Breast epithelium (tissue), 4 donors: ENCODE data around the gene FYN. TPM values are rescaled to one million over a fixed set of nuclear protein-coding genes. Genes with fewer than 3 reads are reported as not detected.

Source experiments
- DNase-seq, 2 donors: peaks; one replicate each; pipeline ENCODE4 v3.0.0-alpha.2; 2019; ENCODE audit warnings: low spot score in 2 of 2
- H3K27ac ChIP-seq, 2 donors: fragments of 200-600 bp; sonication (generic) in 1 of 2; one replicate each; pipeline ENCODE4 v1.5.1; 2016 to 2019; ENCODE audit warnings: mild to moderate bottlenecking in 1 of 2
- H3K27me3 ChIP-seq, 2 donors: fragments of 200-600 bp; sonication (generic) in 1 of 2; one replicate each; pipeline versions ENCODE4 v1.5.1 to v1.6.0; 2017 to 2019; ENCODE audit warnings: control low read depth in 1 of 2, mild to moderate bottlenecking in 1 of 2
- H3K36me3 ChIP-seq: fragments of 200-600 bp; one replicate; pipeline ENCODE4 v1.5.1; 2019
- H3K4me1 ChIP-seq, 2 donors: fragments of 200-600 bp; sonication (generic); one replicate each; pipeline ENCODE4 v1.5.1; 2016 to 2019; ENCODE audit warnings: control low read depth in 1 of 2
- H3K4me3 ChIP-seq, 3 donors: fragments of 200-600 bp; sonication (generic); 1 replicate in 2 of 3; 2 replicates in 1 of 3; pipeline ENCODE4 v1.5.1; 2016 to 2019; ENCODE audit warnings: mild to moderate bottlenecking in 3 of 3, moderate library complexity in 2 of 3
- H3K9me3 ChIP-seq, 2 donors: fragments of 200-600 bp; sonication (generic) in 1 of 2; one replicate each; pipeline ENCODE4 v1.5.1; 2016 to 2019; ENCODE audit warnings: control low read depth in 1 of 2
- POLR2A ChIP-seq: fragments of 450-650 bp; IDR thresholded peaks from one replicate; pipeline ENCODE4 v1.6.1; 2016; ENCODE audit warnings: antibody characterized with exemption, mild to moderate bottlenecking, moderate library complexity
- POLR2AphosphoS5 ChIP-seq, 3 donors: sonication (generic); formaldehyde crosslinking; IDR thresholded peaks; one replicate each; pipeline ENCODE4 v1.6.1; 2017; ENCODE audit warnings: antibody characterized with exemption in 3 of 3
- intact Hi-C: fragments of 100-400 bp; cut with DNase I; formaldehyde crosslinking; loops from one replicate; pipeline ENCODE4 v1.15.1; 2023; ENCODE audit warnings: low total_unique reads
- total RNA-seq, 3 donors: library from RNA; depleted of rRNA; stranded (reverse); fragments of >200 nt; gene quantifications; one replicate each; pipeline ENCODE4 v1.1.0, GENCODE V29; 2016
- TF ChIP-seq, protein P1 (sequence below), 3 donors: fragments of 450-650 bp; IDR thresholded peaks; one replicate each; pipeline ENCODE4 v1.5.1; 2016 to 2017; ENCODE audit warnings: antibody characterized with exemption in 3 of 3, mild to moderate bottlenecking in 3 of 3, moderate library complexity in 3 of 3

FYN gene
- total RNA-seq, 3 donors from 2014 or later: 44.8 to 209 (median 111) TPM

DNA sequence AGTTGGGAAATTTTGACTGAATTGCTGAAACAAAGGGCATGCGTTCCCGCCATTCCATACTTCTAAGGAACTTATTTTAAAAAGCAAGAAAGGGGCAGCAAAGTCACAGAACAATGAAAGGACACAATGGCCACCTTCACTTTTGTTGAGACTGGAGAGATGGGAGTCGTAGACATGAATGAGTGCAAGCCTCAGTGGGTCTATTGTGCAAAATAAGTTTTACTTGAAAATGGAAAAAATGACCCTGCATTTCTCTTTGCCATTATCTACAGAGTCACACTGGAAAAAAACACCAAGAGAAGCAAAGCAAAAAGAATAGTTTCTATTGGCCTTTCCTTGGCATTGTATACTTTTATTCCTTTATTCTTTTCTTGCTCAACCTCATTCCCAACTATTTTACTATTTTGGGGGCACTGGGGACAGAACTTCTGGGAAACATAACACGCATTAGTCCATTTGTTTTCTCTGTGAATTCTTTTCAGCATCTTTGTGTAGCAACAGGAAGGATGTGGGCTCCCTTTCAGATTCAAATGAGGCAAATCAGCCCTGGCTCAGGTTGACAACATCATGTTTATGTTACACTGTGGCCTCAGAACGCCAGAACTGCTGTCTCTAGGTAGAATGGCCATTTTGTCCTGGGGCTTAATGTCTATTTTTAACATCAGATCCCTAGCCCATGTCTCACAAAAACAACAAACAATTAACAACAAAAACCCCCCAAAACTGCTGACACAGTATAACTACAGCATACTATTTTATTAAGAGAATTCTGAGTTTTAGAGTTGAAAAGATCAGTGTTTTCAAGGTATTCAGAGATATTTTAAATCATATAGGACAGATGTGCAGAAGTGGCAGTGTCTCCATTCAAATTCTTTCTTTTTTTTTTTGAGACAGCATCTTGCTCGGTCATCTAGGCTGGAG is 122.2 kb downstream of the FYN start:
- Histone ChIP-seq H3K4me3 (no peak overlapping the region), H3K36me3 (no peaks in the 10 kb centered on the region), H3K27ac (no peak overlapping the region), H3K4me1 (no peaks in the 10 kb centered on the region), H3K9me3 (no peaks in the 10 kb centered on the region), H3K27me3 (no peaks in the 10 kb centered on the region)
- TF ChIP-seq POLR2A (no peak), POLR2AphosphoS5 (IDR thresholded peaks at IDR 0.05) (no peak)
- DNase-seq: no peak
- intact Hi-C loops: no loop called here

DNA sequence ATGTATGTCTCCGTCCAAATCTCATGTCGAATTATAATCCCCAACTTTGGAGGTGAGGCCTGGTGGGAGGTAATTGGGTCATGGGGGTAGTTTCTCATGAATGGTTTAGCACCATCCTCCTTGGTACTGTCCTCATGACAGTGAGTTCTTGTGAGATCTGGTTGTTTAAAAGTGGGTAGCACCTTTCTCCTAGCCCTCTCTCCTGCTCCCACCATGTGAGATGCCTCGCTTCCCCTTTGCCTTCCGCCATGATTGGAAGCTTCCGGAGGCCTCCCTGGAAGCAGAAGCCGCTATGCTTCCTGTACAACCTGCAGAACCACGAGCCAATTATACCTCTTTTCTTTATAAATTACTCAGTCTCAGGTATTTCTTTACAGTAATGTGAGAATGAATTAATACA is 123.1 kb downstream of the FYN start:
- intact Hi-C loops: no loop called here
- Histone ChIP-seq H3K4me3 (no peak overlapping the region), H3K4me1 (no peaks in the 10 kb centered on the region), H3K9me3 (no peaks in the 10 kb centered on the region), H3K36me3 (no peaks in the 10 kb centered on the region), H3K27me3 (no peaks in the 10 kb centered on the region), H3K27ac (no peak overlapping the region)
- TF ChIP-seq POLR2AphosphoS5 (IDR thresholded peaks at IDR 0.05): no peak
- TF ChIP-seq POLR2A: no peak
- TF ChIP-seq, protein P1, sequence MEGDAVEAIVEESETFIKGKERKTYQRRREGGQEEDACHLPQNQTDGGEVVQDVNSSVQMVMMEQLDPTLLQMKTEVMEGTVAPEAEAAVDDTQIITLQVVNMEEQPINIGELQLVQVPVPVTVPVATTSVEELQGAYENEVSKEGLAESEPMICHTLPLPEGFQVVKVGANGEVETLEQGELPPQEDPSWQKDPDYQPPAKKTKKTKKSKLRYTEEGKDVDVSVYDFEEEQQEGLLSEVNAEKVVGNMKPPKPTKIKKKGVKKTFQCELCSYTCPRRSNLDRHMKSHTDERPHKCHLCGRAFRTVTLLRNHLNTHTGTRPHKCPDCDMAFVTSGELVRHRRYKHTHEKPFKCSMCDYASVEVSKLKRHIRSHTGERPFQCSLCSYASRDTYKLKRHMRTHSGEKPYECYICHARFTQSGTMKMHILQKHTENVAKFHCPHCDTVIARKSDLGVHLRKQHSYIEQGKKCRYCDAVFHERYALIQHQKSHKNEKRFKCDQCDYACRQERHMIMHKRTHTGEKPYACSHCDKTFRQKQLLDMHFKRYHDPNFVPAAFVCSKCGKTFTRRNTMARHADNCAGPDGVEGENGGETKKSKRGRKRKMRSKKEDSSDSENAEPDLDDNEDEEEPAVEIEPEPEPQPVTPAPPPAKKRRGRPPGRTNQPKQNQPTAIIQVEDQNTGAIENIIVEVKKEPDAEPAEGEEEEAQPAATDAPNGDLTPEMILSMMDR (IDR thresholded peaks at IDR 0.05): no peak
- no peak for DNase-seq

DNA sequence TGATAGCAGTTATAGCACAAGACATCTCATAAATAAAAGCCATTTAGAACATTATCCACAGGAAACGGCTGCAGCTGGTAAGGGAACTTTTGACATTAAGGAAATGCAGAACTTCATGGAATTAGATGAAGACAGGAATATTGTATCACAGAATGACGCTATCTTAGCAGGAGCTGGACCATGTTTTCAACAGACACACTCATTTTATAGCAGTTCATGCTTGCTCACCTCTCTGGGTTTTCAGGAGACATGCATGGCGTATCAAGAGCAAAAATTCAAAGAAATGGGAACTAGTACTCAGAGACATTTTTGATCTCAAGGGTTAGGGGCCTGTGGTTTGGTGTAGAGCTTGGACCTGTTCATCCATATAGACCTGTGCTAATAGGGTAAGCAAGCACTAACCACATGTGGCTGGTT is 125.0 kb downstream of the FYN start:
- H3K4me1 ChIP-seq: no peaks in the 10 kb centered on the region

DNA sequence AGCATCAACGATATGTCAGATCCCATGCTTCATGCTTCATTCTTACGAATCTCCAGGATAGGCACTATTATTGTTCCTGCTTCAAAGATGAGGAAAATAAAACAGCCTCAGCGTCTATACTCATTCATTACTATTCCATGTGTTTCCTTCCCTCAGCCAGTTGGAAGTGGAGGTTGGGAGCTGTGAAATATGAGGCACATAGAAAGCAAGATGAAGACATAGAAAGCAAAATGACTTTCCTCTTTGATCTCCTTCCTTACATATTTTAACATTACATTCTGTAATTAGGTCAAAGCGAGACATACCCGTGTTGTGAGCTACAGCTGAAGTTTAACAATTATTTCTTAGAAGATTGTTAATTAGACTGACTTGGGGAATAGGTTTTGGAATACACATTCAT is 125.4 kb downstream of the FYN start:
- Histone ChIP-seq H3K27me3 (no peaks in the 10 kb centered on the region), H3K36me3 (no peaks in the 10 kb centered on the region), H3K9me3 (no peaks in the 10 kb centered on the region), H3K4me1 (no peaks in the 10 kb centered on the region), H3K4me3 (no peak overlapping the region), H3K27ac (no peak overlapping the region)
- no peak for DNase-seq
- intact Hi-C loops: no loop called here
- TF ChIP-seq POLR2AphosphoS5 (IDR thresholded peaks at IDR 0.05) (no peak), POLR2A (no peak)
- TF ChIP-seq, protein P1 (IDR thresholded peaks at IDR 0.05): no peak

More for the DNA sequence above, 125.0 kb downstream of the FYN start:
- no peaks in the 10 kb centered on the region for H3K27me3 ChIP-seq
- H3K27ac ChIP-seq: no peak overlapping the region
- no peaks in the 10 kb centered on the region for H3K36me3 ChIP-seq
- TF ChIP-seq POLR2A: no peak
- no peak for TF ChIP-seq POLR2AphosphoS5 (IDR thresholded peaks at IDR 0.05)
- TF ChIP-seq, protein P1 (IDR thresholded peaks at IDR 0.05): no peak
- H3K4me3 ChIP-seq: no peak overlapping the region
- no peaks in the 10 kb centered on the region for H3K9me3 ChIP-seq
- no peak for DNase-seq
- intact Hi-C loops: no loop called here

DNA sequence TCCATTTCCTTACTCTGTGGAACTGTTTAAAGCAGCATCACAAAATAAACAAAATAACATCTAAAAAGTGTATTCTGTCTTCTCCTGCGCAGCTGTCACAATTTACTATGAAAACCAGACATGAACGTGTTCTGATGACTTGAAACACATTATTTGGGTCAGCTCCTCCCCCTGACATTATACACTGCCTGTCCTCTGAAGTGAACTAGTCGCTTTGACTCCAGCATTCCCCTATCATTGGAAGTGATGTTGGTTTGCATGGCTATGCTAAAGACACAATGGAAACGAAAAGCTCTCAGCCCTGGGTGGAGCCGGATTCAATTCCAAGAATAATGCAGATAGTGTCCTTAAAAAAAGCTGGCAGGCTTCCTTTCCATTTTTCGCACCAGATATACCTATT is 125.9 kb downstream of the FYN start:
- intact Hi-C loops: no loop called here
- no peak for TF ChIP-seq POLR2A
- TF ChIP-seq POLR2AphosphoS5 (IDR thresholded peaks at IDR 0.05): no peak
- TF ChIP-seq, protein P1 (IDR thresholded peaks at IDR 0.05): no peak
- H3K27me3 ChIP-seq: no peaks in the 10 kb centered on the region
- no peak for DNase-seq
- H3K36me3 ChIP-seq: no peaks in the 10 kb centered on the region
- no peaks in the 10 kb centered on the region for H3K4me1 ChIP-seq
- H3K9me3 ChIP-seq: no peaks in the 10 kb centered on the region
- H3K4me3 ChIP-seq: no peak overlapping the region
- H3K27ac ChIP-seq: peak overlapping the region in 1 of 2 donors; percentile 21
